ENCODE data around the gene GOT1. TPM values are rescaled to one million over a fixed set of nuclear protein-coding genes. Genes with fewer than 3 reads are reported as not detected.

GOT1 gene
- total RNA-seq, 1 experiment from 2014 or later, result 56.8 TPM

DNA sequence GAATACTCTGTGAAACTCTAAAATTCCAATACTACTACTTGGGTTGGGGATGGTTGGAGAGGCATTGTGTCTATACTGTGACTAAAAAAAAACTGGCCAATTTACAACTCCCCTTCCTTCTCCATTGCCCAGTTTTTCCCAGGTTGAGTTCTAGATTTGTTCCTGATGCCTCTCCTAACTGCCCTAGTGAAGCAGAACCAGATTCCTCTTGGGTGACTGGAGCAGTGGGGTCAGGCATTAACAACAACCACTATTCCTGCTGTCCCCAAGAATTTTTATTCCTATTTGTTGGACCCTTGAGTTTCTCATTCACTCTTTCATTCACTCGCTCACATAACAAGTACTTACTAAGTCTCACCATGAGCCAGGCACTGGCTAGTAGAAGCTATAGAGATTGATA lies 5.8 kb downstream of the GOT1 start:
- no peak overlapping the region for H3K4me3 Mint-ChIP-seq
- H3K4me1 Mint-ChIP-seq, result peaks cover 10% of the 10 kb centered on the region
- POLR2A ChIA-PET, result no interaction called here
- H3K36me3 Mint-ChIP-seq, result peaks cover 14% of the 10 kb centered on the region
- CTCF ChIA-PET, result no interaction called here
- H3K27ac Mint-ChIP-seq, result no peak overlapping the region
- TF ChIP-seq JAZF1 (CRISPR knock-in tag; IDR thresholded peaks at IDR 0.05) (no peak), HMGXB4 (CRISPR knock-in tag; IDR thresholded peaks at IDR 0.05) (no peak), CREB1 (CRISPR knock-in tag; IDR thresholded peaks at IDR 0.05) (no peak), E2F1 (CRISPR knock-in tag; IDR thresholded peaks at IDR 0.05) (no peak), MXD4 (CRISPR knock-in tag; IDR thresholded peaks at IDR 0.05; ENCODE audit: borderline replicate concordance) (no peak), SP1 (CRISPR knock-in tag; conservative IDR thresholded peaks at IDR 0.05) (no peak), RORB (CRISPR knock-in tag; IDR thresholded peaks at IDR 0.05) (no peak), ETV6 (CRISPR knock-in tag; IDR thresholded peaks at IDR 0.05) (no peak), SOX15 (CRISPR knock-in tag; IDR thresholded peaks at IDR 0.05) (no peak), TCF7 (CRISPR knock-in tag; IDR thresholded peaks at IDR 0.05; ENCODE audit: low read depth) (no peak), AFF4 (CRISPR knock-in tag; IDR thresholded peaks at IDR 0.05; ENCODE audit: borderline replicate concordance) (no peak), ARID4B (CRISPR knock-in tag; IDR thresholded peaks at IDR 0.05; ENCODE audit: borderline replicate concordance) (no peak), ZNF317 (CRISPR knock-in tag; IDR thresholded peaks at IDR 0.05; ENCODE audit: borderline replicate concordance, low read depth) (no peak), PRRX2 (CRISPR knock-in tag; IDR thresholded peaks at IDR 0.05) (no peak)
- TF ChIP-seq, protein P1, sequence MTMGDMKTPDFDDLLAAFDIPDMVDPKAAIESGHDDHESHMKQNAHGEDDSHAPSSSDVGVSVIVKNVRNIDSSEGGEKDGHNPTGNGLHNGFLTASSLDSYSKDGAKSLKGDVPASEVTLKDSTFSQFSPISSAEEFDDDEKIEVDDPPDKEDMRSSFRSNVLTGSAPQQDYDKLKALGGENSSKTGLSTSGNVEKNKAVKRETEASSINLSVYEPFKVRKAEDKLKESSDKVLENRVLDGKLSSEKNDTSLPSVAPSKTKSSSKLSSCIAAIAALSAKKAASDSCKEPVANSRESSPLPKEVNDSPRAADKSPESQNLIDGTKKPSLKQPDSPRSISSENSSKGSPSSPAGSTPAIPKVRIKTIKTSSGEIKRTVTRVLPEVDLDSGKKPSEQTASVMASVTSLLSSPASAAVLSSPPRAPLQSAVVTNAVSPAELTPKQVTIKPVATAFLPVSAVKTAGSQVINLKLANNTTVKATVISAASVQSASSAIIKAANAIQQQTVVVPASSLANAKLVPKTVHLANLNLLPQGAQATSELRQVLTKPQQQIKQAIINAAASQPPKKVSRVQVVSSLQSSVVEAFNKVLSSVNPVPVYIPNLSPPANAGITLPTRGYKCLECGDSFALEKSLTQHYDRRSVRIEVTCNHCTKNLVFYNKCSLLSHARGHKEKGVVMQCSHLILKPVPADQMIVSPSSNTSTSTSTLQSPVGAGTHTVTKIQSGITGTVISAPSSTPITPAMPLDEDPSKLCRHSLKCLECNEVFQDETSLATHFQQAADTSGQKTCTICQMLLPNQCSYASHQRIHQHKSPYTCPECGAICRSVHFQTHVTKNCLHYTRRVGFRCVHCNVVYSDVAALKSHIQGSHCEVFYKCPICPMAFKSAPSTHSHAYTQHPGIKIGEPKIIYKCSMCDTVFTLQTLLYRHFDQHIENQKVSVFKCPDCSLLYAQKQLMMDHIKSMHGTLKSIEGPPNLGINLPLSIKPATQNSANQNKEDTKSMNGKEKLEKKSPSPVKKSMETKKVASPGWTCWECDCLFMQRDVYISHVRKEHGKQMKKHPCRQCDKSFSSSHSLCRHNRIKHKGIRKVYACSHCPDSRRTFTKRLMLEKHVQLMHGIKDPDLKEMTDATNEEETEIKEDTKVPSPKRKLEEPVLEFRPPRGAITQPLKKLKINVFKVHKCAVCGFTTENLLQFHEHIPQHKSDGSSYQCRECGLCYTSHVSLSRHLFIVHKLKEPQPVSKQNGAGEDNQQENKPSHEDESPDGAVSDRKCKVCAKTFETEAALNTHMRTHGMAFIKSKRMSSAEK (CRISPR knock-in tag; IDR thresholded peaks at IDR 0.05; ENCODE audit: borderline replicate concordance), result no peak
- TF ChIP-seq, protein P2, sequence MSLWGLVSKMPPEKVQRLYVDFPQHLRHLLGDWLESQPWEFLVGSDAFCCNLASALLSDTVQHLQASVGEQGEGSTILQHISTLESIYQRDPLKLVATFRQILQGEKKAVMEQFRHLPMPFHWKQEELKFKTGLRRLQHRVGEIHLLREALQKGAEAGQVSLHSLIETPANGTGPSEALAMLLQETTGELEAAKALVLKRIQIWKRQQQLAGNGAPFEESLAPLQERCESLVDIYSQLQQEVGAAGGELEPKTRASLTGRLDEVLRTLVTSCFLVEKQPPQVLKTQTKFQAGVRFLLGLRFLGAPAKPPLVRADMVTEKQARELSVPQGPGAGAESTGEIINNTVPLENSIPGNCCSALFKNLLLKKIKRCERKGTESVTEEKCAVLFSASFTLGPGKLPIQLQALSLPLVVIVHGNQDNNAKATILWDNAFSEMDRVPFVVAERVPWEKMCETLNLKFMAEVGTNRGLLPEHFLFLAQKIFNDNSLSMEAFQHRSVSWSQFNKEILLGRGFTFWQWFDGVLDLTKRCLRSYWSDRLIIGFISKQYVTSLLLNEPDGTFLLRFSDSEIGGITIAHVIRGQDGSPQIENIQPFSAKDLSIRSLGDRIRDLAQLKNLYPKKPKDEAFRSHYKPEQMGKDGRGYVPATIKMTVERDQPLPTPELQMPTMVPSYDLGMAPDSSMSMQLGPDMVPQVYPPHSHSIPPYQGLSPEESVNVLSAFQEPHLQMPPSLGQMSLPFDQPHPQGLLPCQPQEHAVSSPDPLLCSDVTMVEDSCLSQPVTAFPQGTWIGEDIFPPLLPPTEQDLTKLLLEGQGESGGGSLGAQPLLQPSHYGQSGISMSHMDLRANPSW (CRISPR knock-in tag; conservative IDR thresholded peaks at IDR 0.05; ENCODE audit: low read depth), result no peak
- H3K27me3 Mint-ChIP-seq (ENCODE audit: low read depth), result no peaks in the 10 kb centered on the region
- DNase-seq (ENCODE audit: low spot score) (no peak), ATAC-seq (no peak)
- H3K9me3 Mint-ChIP-seq, result no peaks in the 10 kb centered on the region
